ENCODE data around the gene TM9SF1. TPM values are rescaled to one million over a fixed set of nuclear protein-coding genes. Genes with fewer than 3 reads are reported as not detected.

The TM9SF1 gene
- total RNA-seq, 4 donors from 2014 or later, result 27.0 to 44.6 (median 43.8) TPM

DNA sequence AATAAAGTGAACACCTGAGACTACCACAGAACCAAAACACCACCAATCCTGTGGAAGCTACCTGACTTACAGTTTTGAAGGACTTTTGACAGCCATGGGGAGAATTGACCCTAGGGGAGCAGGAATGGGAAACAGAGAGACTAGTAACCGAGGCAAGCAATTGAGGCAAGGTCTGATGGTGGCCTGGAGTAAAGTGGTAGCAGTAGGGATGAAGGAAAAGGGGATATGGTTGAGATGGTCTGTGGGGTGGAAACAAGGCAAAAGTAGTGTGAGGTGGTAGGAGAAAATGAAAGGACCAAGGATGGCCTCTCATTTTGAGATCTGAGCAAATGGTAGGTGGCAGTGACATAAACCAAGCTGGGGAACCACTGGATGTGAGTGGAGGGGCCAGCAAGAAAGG, 38.4 kb downstream of the TM9SF1 start:
- Histone ChIP-seq H3K36me3 (peaks cover 61 to 84% (median 74%) of the 10 kb centered on the region in 4 donors), H3K9me3 (no peaks in the 10 kb centered on the region), H3K27me3 (no peaks in the 10 kb centered on the region), H3K27ac (replicated peaks in 1 of 4) (no peak overlapping the region), H3K4me3 (no peak overlapping the region), H3K4me1 (peaks cover 9 to 14% (median 13%) of the 10 kb centered on the region in 4 donors)
- TF ChIP-seq POLR2A (IDR thresholded peaks at IDR 0.05; ENCODE audit: low read depth) (no peak), POLR2AphosphoS5 (IDR thresholded peaks at IDR 0.05) (no peak), EP300 (IDR thresholded peaks at IDR 0.05) (no peak)
- TF ChIP-seq, protein P1, sequence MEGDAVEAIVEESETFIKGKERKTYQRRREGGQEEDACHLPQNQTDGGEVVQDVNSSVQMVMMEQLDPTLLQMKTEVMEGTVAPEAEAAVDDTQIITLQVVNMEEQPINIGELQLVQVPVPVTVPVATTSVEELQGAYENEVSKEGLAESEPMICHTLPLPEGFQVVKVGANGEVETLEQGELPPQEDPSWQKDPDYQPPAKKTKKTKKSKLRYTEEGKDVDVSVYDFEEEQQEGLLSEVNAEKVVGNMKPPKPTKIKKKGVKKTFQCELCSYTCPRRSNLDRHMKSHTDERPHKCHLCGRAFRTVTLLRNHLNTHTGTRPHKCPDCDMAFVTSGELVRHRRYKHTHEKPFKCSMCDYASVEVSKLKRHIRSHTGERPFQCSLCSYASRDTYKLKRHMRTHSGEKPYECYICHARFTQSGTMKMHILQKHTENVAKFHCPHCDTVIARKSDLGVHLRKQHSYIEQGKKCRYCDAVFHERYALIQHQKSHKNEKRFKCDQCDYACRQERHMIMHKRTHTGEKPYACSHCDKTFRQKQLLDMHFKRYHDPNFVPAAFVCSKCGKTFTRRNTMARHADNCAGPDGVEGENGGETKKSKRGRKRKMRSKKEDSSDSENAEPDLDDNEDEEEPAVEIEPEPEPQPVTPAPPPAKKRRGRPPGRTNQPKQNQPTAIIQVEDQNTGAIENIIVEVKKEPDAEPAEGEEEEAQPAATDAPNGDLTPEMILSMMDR (IDR thresholded peaks at IDR 0.05), result no peak
- WGBS, result 90% methylated on average over 1 of the region's 1 CpG
- no peak for DNase-seq (ENCODE audit: extremely low spot score)
- intact Hi-C loops (cut with DNase I), result no loop called here

DNA sequence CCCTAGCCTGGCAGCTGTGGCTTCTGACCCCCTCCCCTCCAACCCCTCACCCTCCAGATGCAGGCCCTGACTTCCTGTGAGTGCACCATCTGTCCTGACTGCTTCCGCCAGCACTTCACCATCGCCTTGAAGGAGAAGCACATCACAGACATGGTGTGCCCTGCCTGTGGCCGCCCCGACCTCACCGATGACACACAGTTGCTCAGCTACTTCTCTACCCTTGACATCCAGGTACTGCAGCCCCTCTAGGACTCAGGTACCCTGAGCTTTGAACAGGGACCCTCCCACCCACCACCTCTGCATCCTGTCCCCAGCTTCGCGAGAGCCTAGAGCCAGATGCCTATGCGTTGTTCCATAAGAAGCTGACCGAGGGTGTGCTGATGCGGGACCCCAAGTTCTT, 40.1 kb downstream of the TM9SF1 start:
- H3K36me3 ChIP-seq, result peaks cover 78 to 96% (median 86%) of the 10 kb centered on the region in 4 donors
- H3K4me3 ChIP-seq, result no peak overlapping the region
- peak overlapping the region in 1 of 4 donors; percentile 8 for H3K27ac ChIP-seq (replicated peaks in 1 of 4)
- no peaks in the 10 kb centered on the region for H3K27me3 ChIP-seq
- TF ChIP-seq EP300 (IDR thresholded peaks at IDR 0.05), result no peak
- no peak for TF ChIP-seq POLR2AphosphoS5 (IDR thresholded peaks at IDR 0.05)
- TF ChIP-seq, protein P1 (IDR thresholded peaks at IDR 0.05), result no peak
- TF ChIP-seq POLR2A (IDR thresholded peaks at IDR 0.05; ENCODE audit: low read depth), result no peak
- no peak for DNase-seq (ENCODE audit: extremely low spot score)
- WGBS, result 93% methylated on average over 9 of the region's 10 CpGs
- H3K9me3 ChIP-seq, result no peaks in the 10 kb centered on the region
- H3K4me1 ChIP-seq, result peaks cover under 1 to 5% (median 2%) of the 10 kb centered on the region in 4 donors
- intact Hi-C loops (cut with DNase I), result no loop called here

DNA sequence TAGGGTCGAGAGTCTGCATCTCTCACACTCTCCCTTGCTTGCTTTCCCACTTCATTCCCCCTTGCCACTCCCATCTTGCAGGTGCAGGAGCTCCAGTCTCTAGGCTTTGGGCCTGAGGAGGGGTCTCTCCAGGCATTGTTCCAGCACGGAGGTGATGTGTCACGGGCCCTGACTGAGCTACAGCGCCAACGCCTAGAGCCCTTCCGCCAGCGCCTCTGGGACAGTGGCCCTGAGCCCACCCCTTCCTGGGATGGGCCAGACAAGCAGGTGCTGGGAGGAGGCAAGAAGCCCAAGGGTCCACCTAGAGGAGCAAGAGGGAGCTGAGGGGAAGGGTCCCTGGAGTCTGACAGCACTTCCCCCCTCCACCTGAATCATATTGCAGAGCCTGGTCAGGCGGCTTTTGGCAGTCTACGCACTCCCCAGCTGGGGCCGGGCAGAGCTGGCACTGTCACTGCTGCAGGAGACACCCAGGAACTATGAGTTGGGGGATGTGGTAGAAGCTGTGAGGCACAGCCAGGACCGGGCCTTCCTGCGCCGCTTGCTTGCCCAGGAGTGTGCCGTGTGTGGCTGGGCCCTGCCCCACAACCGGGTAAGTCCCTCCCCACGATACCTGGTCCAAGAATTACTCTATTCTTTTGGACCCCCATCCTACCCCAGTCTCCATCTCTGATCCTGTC, 43.7 kb downstream of the TM9SF1 start:
- H3K36me3 ChIP-seq, result peaks cover 52 to 80% (median 74%) of the 10 kb centered on the region in 4 donors
- H3K9me3 ChIP-seq, result no peaks in the 10 kb centered on the region
- H3K4me3 ChIP-seq, result no peak overlapping the region
- H3K27me3 ChIP-seq, result no peaks in the 10 kb centered on the region
- 91% methylated on average over 16 of the region's 16 CpGs for WGBS
- intact Hi-C loops (cut with DNase I), result no loop called here
- no peak for DNase-seq (ENCODE audit: extremely low spot score)
- H3K27ac ChIP-seq (replicated peaks in 1 of 4), result no peak overlapping the region
- TF ChIP-seq, protein P1 (IDR thresholded peaks at IDR 0.05), result no peak
- TF ChIP-seq POLR2AphosphoS5 (IDR thresholded peaks at IDR 0.05) (no peak), POLR2A (IDR thresholded peaks at IDR 0.05; ENCODE audit: low read depth) (no peak), EP300 (IDR thresholded peaks at IDR 0.05) (no peak)
- peaks cover 8 to 31% (median 23%) of the 10 kb centered on the region in 4 donors for H3K4me1 ChIP-seq

DNA sequence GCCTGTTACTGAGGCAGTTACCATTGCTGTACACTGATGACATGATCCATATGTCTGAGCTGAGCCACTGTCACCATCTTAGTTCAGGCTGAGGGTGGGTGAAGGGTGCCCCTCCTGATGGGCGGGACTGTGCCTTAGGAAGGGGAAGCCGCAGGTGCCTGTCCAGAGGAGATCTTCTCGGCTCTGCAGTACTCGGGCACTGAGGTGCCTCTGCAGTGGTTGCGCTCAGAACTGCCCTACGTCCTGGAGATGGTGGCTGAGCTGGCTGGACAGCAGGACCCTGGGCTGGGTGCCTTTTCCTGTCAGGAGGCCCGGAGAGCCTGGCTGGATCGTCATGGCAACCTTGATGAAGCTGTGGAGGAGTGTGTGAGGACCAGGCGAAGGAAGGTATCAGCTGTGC, 44.2 kb downstream of the TM9SF1 start:
- TF ChIP-seq POLR2AphosphoS5 (IDR thresholded peaks at IDR 0.05), result no peak
- TF ChIP-seq EP300 (IDR thresholded peaks at IDR 0.05), result no peak
- TF ChIP-seq, protein P1 (IDR thresholded peaks at IDR 0.05), result no peak
- TF ChIP-seq POLR2A (IDR thresholded peaks at IDR 0.05; ENCODE audit: low read depth), result no peak
- intact Hi-C loops (cut with DNase I), result no loop called here
- no peak for DNase-seq (ENCODE audit: extremely low spot score)
- Histone ChIP-seq H3K27me3 (no peaks in the 10 kb centered on the region), H3K27ac (replicated peaks in 1 of 4) (no peak overlapping the region), H3K4me3 (no peak overlapping the region), H3K9me3 (no peaks in the 10 kb centered on the region), H3K4me1 (peaks cover 8 to 34% (median 25%) of the 10 kb centered on the region in 4 donors), H3K36me3 (peaks cover 47 to 74% (median 69%) of the 10 kb centered on the region in 4 donors)
- WGBS, result 85% methylated on average over 5 of the region's 9 CpGs

All from esophagus muscularis mucosa (tissue), 4 donors.